HFF-Myc (cell line): ENCODE results near the gene FGFBP3.

Source experiments
- DNase-seq: peaks from one replicate; pipeline ENCODE4 v3.0.0-alpha.2; 2011; ENCODE audit warnings: low read depth; ENCODE audit errors: extremely low read depth
- H3K4me3 ChIP-seq: replicated peaks from 2 replicates; pipeline ENCODE4 v1.5.1; 2011; ENCODE audit warnings: low read depth, mild to moderate bottlenecking, control low read depth, low read length
- TF ChIP-seq, protein P1 (sequence below): IDR thresholded peaks from 2 replicates; pipeline ENCODE4 v1.5.1; 2012; ENCODE audit warnings: mild to moderate bottlenecking, low read depth, low read length, control low read depth; ENCODE audit errors: missing control alignments

The FGFBP3 gene

DNA sequence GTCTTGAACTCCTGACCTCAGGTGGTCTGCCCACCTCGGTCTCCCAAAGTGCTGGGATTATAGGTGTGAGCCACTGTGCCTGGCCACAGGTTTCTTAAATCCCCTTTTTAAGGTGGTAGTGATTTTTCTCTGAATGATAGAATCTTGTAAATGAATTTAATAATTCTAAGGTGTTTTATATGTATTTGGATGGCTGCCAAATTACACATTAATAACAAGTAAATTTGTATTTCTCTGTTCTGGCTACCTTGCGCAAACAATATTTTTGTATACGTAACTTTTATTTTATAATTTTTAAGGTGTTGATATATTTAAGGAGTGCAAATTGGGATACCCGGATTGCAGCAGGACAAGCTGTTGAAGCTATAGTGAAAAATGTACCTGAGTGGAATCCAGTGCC lies 30.4 kb upstream of the FGFBP3 start:
- H3K4me3 ChIP-seq, result no peak overlapping the region
- TF ChIP-seq, protein P1, sequence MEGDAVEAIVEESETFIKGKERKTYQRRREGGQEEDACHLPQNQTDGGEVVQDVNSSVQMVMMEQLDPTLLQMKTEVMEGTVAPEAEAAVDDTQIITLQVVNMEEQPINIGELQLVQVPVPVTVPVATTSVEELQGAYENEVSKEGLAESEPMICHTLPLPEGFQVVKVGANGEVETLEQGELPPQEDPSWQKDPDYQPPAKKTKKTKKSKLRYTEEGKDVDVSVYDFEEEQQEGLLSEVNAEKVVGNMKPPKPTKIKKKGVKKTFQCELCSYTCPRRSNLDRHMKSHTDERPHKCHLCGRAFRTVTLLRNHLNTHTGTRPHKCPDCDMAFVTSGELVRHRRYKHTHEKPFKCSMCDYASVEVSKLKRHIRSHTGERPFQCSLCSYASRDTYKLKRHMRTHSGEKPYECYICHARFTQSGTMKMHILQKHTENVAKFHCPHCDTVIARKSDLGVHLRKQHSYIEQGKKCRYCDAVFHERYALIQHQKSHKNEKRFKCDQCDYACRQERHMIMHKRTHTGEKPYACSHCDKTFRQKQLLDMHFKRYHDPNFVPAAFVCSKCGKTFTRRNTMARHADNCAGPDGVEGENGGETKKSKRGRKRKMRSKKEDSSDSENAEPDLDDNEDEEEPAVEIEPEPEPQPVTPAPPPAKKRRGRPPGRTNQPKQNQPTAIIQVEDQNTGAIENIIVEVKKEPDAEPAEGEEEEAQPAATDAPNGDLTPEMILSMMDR, result no peak
- no peak for DNase-seq

DNA sequence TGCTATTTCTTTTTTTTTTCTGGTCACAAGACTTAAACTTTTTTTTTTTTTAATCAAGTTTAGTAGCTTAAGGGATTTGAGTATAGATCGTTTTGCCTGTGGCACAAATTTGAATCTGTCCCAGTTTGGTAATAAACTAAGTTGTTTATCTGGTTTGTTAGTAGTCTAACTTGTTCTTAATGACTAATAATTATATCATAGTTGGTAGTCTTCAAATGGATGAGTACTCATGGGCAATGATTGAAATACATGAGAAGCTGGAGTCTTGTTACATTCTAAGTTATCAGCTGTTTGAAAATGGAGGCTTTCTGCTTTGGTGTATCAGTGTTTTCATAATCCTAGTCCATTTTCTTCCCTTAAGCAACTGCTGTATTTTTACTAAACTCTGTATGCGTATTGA lies 26.6 kb upstream of the FGFBP3 start:
- no peak overlapping the region for H3K4me3 ChIP-seq
- no peak for DNase-seq
- TF ChIP-seq, protein P1, result no peak

DNA sequence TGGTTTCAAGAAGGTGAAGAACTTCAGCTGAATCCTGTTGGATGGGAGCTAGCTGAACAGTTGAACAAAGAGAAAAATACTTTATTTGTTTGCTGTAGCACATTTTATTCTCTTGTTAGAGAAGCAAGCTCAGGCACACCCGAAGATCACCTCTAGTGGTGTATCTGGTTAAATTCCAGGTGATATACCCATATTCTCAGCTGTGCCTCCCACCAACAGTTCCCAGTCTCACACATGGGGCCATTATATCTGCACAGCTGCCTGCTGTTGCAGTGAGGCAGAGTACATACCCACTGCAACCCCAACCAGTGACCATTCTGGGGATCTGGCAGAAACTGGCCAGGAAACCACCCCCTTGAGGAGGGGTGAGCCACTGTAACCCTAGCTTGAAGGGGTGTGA lies 23.5 kb upstream of the FGFBP3 start:
- DNase-seq, result no peak
- TF ChIP-seq, protein P1, result no peak
- no peak overlapping the region for H3K4me3 ChIP-seq

DNA sequence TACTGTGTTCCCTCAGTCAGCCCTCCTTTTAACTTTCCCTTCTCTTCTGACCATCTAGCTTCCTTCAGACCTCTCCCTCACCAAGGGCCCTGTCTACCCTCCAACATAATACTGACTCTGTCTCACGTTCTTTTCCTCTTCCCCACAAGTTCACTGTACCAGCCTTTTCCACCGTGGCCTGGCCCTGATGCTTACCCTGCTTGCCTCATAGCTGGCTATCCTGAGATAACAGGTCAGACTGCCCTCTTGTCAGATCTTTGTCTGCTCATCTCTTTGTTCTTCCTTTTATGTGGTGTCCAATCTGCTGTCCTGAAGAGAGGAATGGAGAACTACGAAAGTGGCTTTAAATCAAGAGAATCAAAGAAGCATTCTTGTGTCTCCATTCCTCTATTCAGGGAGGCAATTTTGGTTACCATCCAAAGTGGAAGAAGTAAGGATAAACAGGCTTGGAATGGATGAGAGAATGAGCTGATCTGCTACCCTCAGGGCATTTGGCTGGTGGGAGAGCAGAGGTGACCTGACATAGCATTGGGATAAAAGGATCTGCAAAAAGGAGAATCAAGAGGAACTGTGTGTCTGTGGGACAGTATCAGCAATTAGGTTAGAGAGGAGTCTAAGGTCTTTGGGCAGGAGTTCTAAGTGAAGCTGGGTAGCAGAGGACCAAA lies 22.4 kb upstream of the FGFBP3 start:
- no peak for DNase-seq
- TF ChIP-seq, protein P1, result no peak

DNA sequence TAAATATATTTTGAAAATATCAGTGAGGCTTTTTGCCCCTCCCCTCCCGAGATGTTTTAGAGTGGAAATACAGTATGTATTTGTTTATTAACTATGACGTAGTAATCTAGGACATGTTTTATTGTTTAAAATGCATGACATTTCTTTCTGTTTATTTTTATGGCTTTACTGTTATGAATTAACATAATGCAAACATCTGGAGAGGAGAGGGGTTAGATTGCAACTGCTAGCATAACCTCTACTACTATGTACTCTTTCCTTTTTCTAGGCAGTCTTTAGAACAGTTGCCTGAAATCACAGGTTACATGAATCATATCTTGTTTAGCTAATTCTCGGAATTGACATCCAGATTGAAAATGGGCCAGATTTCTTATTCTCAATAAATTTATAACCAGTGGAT lies 21.7 kb upstream of the FGFBP3 start:
- no peak for DNase-seq
- no peak overlapping the region for H3K4me3 ChIP-seq
- TF ChIP-seq, protein P1, result no peak

More for the DNA sequence above, 22.4 kb upstream of the FGFBP3 start:
- H3K4me3 ChIP-seq, result no peak overlapping the region

DNA sequence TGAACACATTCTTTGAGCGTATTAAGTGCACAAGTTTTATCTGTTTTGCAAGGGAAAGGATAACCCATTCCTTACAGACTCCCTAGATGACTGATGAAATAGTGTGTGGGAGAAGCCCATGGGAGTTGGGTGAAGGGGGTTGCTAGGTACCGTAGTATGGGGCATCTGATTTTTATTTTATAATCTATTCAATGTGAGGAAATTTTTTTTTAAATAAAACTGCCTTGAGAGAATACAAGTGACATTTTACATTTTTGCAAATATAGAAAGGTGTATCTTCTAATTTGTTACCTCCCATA lies 15.7 kb upstream of the FGFBP3 start:
- TF ChIP-seq, protein P1, result no peak

DNA sequence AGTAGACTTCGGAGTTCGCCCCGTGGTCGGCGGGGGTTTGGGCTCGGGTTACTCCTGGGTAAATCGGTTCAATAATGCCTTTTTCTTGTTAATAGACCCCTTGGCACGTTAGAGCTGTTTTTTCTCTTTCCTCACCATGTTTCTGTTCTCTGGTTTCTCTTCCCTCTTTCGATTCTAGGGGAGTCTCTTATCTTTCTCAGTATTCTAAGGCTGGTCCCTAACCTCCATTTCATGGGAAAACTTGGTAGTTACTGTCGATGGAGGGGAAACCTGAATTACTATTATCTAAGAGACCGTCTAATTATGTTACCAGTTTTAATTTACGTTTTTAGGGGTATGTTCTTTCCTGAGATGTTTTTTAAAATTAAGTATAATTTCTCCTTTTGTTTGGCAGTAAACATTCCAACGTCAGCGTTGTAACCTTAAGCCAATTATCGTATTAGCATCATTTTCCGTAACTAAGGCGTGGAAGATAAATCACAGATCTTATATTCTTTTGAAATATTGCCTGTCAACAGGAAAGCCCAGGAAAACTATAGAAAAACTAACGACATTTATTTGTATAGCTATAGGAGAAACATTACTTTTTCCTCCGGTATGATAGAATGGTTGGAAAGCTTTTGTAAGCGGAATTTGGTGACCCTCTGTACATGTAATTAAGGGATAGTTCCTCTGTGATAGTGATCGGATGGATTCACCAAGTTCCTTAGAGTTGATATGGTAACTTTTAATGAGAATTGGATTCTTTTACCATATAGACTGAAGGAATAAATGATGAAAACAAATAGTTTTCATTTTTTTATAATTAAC lies 15.1 kb upstream of the FGFBP3 start:
- H3K4me3 ChIP-seq, result peak overlapping the region; percentile 77
- no peak for DNase-seq
- TF ChIP-seq, protein P1, result no peak

More for the DNA sequence above, 15.7 kb upstream of the FGFBP3 start:
- H3K4me3 ChIP-seq, result peak overlapping the region; percentile 77
- DNase-seq, result no peak
